ENCODE results near the gene EIF2B5. TPM values are rescaled to one million over a fixed set of nuclear protein-coding genes. Genes with fewer than 3 reads are reported as not detected.
"Not testable (repeated sequence)": the region's sequence is repeated elsewhere in the genome, so short reads cannot be mapped to it uniquely, and the experiment has no call there.

The EIF2B5 gene
- total RNA-seq, 2 donors from 2014 or later, result 38.7 to 39.7 TPM

DNA sequence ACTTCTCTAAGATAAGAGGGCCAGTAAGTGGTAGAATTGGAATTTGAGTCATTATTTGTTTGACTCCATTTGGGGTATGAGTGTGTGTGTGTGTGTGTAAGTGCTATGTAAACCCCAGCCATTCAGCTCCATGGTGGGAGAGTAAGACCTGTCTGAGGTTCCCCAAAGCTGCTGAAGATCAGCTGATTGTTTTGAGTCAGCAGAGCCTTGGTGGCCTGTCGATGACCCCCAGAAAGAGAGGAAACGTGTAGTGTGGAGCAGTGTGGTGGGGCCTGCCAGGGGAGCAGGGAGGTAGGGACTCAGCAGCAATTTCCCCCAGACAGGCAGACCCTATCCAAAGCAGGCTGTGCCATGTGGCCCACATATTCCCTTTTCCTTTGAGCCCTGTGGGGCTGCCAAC lies 25.3 kb downstream of the EIF2B5 start:
- TF ChIP-seq, protein P1, sequence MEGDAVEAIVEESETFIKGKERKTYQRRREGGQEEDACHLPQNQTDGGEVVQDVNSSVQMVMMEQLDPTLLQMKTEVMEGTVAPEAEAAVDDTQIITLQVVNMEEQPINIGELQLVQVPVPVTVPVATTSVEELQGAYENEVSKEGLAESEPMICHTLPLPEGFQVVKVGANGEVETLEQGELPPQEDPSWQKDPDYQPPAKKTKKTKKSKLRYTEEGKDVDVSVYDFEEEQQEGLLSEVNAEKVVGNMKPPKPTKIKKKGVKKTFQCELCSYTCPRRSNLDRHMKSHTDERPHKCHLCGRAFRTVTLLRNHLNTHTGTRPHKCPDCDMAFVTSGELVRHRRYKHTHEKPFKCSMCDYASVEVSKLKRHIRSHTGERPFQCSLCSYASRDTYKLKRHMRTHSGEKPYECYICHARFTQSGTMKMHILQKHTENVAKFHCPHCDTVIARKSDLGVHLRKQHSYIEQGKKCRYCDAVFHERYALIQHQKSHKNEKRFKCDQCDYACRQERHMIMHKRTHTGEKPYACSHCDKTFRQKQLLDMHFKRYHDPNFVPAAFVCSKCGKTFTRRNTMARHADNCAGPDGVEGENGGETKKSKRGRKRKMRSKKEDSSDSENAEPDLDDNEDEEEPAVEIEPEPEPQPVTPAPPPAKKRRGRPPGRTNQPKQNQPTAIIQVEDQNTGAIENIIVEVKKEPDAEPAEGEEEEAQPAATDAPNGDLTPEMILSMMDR (IDR thresholded peaks at IDR 0.05), result no peak
- no peaks in the 10 kb centered on the region for H3K27me3 ChIP-seq (replicated peaks; ENCODE audit: insufficient read depth)
- H3K9me3 ChIP-seq, result no peaks in the 10 kb centered on the region
- H3K4me3 ChIP-seq, result peak overlapping the region; percentile 36
- H3K36me3 ChIP-seq, result peaks cover 21% of the 10 kb centered on the region
- ATAC-seq (ENCODE audit: insufficient number of reproducible peaks, low FRiP score, low read depth) (no peak), DNase-seq (ENCODE audit: low spot score) (no peak)
- peaks cover 33 to 65% of the 10 kb centered on the region in 2 donors for H3K4me1 ChIP-seq (ENCODE audit: control insufficient read depth in 1 of 2, low read depth in 2 of 2)
- H3K27ac ChIP-seq, result peak overlapping the region in 1 of 2 donors; percentile 63

GRCh38 chr3:184162571-184163070 lies 27.5 kb downstream of the EIF2B5 start:
- H3K4me3 ChIP-seq; H3K9me3 ChIP-seq; H3K27me3 ChIP-seq (replicated peaks; ENCODE audit: insufficient read depth); H3K27ac ChIP-seq; DNase-seq (ENCODE audit: low spot score); ATAC-seq (ENCODE audit: insufficient number of reproducible peaks, low FRiP score, low read depth): not testable (repeated sequence)
- Histone ChIP-seq H3K36me3 (peaks cover 42% of the 10 kb centered on the region), H3K4me1 (ENCODE audit: control insufficient read depth in 1 of 2, low read depth in 2 of 2) (peaks cover 22 to 52% of the 10 kb centered on the region in 2 donors)

DNA sequence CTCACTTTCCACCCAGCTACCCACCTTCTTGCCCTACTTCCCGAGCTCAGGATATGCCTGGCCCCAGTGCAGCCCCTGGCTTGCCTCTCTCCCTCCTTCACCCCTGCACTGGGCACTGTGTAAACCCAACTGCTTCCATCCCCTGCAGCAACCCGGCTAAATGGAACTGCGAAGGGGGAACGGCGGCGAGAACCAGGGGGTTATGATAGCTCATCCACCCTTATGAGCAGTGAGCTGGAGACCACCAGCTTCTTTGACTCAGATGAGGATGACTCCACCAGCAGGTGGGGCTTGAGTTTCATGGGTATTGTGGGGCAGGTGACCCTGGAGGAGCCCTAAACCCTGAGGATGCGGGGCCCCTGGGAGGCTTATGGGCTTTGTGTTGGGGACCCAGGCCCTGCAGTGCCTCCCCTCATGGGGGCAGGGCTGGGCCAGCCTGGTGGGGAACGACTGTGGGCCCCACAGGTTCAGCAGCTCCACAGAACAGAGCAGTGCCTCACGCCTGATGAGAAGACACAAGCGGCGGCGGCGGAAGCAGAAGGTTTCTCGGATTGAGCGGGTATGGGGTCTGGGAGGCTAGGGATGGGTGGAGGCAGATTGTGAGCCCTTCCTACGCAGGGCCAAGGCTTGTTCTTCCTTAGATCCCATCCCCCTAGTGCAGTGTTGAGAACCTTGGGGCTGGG lies 29.6 kb downstream of the EIF2B5 start:
- Histone ChIP-seq H3K27ac (no peak overlapping the region), H3K4me1 (ENCODE audit: control insufficient read depth in 1 of 2, low read depth in 2 of 2) (peaks cover 13 to 32% of the 10 kb centered on the region in 2 donors), H3K36me3 (peaks cover 60% of the 10 kb centered on the region), H3K27me3 (replicated peaks; ENCODE audit: insufficient read depth) (no peaks in the 10 kb centered on the region), H3K4me3 (no peak overlapping the region), H3K9me3 (no peaks in the 10 kb centered on the region)
- no peak for ATAC-seq (ENCODE audit: insufficient number of reproducible peaks, low FRiP score, low read depth)
- no peak for DNase-seq (ENCODE audit: low spot score)
- TF ChIP-seq, protein P1 (IDR thresholded peaks at IDR 0.05), result no peak

DNA sequence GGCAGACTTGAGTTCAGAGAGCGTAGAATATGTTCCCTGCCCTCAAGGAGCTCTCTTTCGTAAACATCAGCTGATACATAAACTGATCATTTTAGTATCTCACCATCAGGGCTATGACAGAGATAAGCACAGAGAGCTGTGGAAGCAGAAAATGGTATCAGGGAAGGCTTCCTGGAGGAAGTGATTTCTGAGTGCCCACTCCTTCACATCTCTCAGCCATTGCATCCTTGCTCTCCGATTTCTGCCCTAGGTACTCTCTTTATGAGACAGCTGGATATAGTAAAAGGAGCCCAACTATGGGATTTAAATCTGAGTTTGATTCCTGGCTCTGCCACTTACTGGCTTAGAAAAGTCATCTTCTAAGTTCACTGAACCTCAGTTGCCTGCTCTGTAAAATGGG lies 30.4 kb downstream of the EIF2B5 start:
- ATAC-seq (ENCODE audit: insufficient number of reproducible peaks, low FRiP score, low read depth) (no peak), DNase-seq (ENCODE audit: low spot score) (no peak)
- Histone ChIP-seq H3K4me3 (no peak overlapping the region), H3K27me3 (replicated peaks; ENCODE audit: insufficient read depth) (no peaks in the 10 kb centered on the region), H3K4me1 (ENCODE audit: control insufficient read depth in 1 of 2, low read depth in 2 of 2) (peaks cover 8 to 26% of the 10 kb centered on the region in 2 donors), H3K36me3 (peaks cover 67% of the 10 kb centered on the region), H3K9me3 (no peaks in the 10 kb centered on the region), H3K27ac (no peak overlapping the region)
- TF ChIP-seq, protein P1 (IDR thresholded peaks at IDR 0.05), result no peak

GRCh38 chr3:184166671-184167070 lies 31.5 kb downstream of the EIF2B5 start:
- H3K4me3 ChIP-seq, result no peak overlapping the region
- no peaks in the 10 kb centered on the region for H3K27me3 ChIP-seq (replicated peaks; ENCODE audit: insufficient read depth)
- H3K9me3 ChIP-seq, result no peaks in the 10 kb centered on the region
- no peak for ATAC-seq (ENCODE audit: insufficient number of reproducible peaks, low FRiP score, low read depth)
- TF ChIP-seq, protein P1 (IDR thresholded peaks at IDR 0.05), result no peak
- H3K27ac ChIP-seq, result no peak overlapping the region
- peaks cover 78% of the 10 kb centered on the region for H3K36me3 ChIP-seq
- no peak for DNase-seq (ENCODE audit: low spot score)
- H3K4me1 ChIP-seq (ENCODE audit: control insufficient read depth in 1 of 2, low read depth in 2 of 2), result peaks cover 1 to 15% of the 10 kb centered on the region in 2 donors
